Measurements from ENCODE around the gene BAZ1B. TPM values are rescaled to one million over a fixed set of nuclear protein-coding genes. Genes with fewer than 3 reads are reported as not detected.

BAZ1B gene
- total and polyA plus RNA-seq, 9 of the 15 experiments (the other 6 are each of a cell fraction or from before 2014, with no cell fraction given): 15.0 to 134 (median 79.5) TPM

GRCh38 chr7:73557397-73558257 is 35.5 kb upstream of the BAZ1B start, which contains the start of gene BCL7B (continued):
- TF ChIP-seq KDM4B (IDR thresholded peaks at IDR 0.05; ENCODE audit: borderline replicate concordance in 2 of 2, low read depth in 1 of 2) (no peak; a peak in 1 of 4 replicates), HCFC1 (IDR thresholded peaks at IDR 0.05; ENCODE audit: low read depth, low read length) (no peak; the same call in 1 of the 2 replicates), EZH2 (IDR thresholded peaks at IDR 0.05; ENCODE audit: borderline replicate concordance, low read depth, low read length) (no peak), KAT8 (IDR thresholded peaks at IDR 0.05; ENCODE audit: low read depth) (no peak), NFXL1 (CRISPR knock-in tag; IDR thresholded peaks at IDR 0.05) (no peak; the same call in 1 of the 2 replicates), BACH1 (tag; IDR thresholded peaks at IDR 0.05) (no peak), MNT (conservative IDR thresholded peaks at IDR 0.05) (peak in 1 of 2 experiments; percentile 74; a peak in 1 of 4 replicates), ZNF12 (CRISPR knock-in tag; IDR thresholded peaks at IDR 0.05) (no peak), PTTG1 (tag; IDR thresholded peaks at IDR 0.05; ENCODE audit: low read depth) (no peak), ATF2 (CRISPR knock-in tag; IDR thresholded peaks at IDR 0.05) (no peak), DEAF1 (CRISPR knock-in tag; IDR thresholded peaks at IDR 0.05) (no peak), PURB (CRISPR knock-in tag; IDR thresholded peaks at IDR 0.05; ENCODE audit: low read depth) (no peak)
- TF ChIP-seq, protein P1, sequence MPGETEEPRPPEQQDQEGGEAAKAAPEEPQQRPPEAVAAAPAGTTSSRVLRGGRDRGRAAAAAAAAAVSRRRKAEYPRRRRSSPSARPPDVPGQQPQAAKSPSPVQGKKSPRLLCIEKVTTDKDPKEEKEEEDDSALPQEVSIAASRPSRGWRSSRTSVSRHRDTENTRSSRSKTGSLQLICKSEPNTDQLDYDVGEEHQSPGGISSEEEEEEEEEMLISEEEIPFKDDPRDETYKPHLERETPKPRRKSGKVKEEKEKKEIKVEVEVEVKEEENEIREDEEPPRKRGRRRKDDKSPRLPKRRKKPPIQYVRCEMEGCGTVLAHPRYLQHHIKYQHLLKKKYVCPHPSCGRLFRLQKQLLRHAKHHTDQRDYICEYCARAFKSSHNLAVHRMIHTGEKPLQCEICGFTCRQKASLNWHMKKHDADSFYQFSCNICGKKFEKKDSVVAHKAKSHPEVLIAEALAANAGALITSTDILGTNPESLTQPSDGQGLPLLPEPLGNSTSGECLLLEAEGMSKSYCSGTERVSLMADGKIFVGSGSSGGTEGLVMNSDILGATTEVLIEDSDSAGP (CRISPR knock-in tag; IDR thresholded peaks at IDR 0.05): no peak
- TF ChIP-seq, protein P2, sequence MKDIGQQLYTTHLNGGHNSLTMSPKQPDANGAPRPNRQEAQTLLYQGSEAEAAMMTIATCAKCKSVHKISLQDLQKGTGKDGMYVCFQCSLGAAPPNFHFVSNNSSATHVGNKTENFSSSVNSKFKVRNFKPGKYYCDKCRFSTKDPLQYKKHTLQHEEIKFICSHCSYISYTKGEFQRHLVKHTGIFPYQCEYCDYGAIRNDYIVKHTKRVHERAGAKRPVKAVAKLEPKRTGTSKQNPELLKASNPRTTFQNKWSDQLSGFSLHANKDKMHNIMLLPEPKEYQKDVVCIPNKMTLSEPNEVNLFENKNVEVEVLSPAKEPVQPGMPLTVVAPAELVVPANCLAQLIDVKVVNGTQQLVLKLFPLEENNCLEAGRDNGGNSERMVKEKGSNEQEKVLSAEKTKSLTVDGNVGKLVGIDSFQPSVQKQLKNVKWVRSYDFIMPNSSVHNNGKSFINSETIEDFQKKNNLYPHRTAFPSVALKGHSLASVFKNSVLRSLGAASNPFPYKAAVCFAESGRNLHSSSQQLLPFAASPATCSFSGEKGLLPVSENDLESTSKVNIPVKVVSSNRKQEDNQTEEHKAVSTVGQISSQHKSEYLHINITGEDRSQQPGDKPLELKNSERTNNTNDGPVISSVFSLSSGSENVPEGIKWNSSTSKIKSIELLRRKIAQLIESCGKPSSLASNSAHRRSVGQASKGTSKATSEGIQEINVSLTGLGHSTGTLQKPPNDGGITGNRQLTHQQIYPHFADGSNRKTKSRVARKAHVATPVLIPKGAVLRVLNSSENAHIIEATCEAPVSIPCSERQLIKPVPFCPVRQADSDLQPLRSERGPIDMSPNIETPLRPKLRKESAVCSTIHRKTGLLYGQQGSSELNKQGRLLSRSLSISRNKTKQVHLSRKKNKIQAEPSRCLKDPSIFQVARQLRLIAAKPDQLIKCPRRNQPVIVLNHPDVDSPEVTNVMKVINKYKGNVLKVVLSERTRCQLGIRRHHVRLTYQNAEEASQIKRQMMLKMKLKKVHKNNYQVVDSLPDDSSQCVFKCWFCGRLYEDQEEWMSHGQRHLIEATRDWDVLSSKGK (CRISPR knock-in tag; IDR thresholded peaks at IDR 0.05): no peak
- TF ChIP-seq, protein P3, sequence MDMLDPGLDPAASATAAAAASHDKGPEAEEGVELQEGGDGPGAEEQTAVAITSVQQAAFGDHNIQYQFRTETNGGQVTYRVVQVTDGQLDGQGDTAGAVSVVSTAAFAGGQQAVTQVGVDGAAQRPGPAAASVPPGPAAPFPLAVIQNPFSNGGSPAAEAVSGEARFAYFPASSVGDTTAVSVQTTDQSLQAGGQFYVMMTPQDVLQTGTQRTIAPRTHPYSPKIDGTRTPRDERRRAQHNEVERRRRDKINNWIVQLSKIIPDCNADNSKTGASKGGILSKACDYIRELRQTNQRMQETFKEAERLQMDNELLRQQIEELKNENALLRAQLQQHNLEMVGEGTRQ (CRISPR knock-in tag; IDR thresholded peaks at IDR 0.05): no peak
